OCI-LY1 (cell line): ENCODE data around the gene NKAIN2.

Source experiments
- H2AFZ ChIP-seq: fragments of 200-600 bp; sonication (generic), shearing (Covaris generic); 2 replicates; pipeline ENCODE4 v1.6.0; 2014; ENCODE audit warnings: antibody characterized with exemption, mild to moderate bottlenecking, low read length
- H3F3A ChIP-seq: fragments of 200-600 bp; sonication (generic), shearing (Covaris generic); 2 replicates; pipeline ENCODE4 v1.6.0; 2014; ENCODE audit warnings: mild to moderate bottlenecking, antibody characterized with exemption, low read length, moderate library complexity; ENCODE audit not compliant: insufficient read depth
- H3K27ac ChIP-seq: fragments of 200-600 bp; sonication (generic); 2 replicates; pipeline ENCODE4 v1.5.1; 2014; ENCODE audit warnings: low read length, mixed run types, mild to moderate bottlenecking, low read depth; ENCODE audit not compliant: poor library complexity, severe bottlenecking
- H3K27me3 ChIP-seq: fragments of 200-600 bp; sonication (generic); 2 replicates; pipeline ENCODE4 v1.6.0; 2014; ENCODE audit warnings: antibody characterized with exemption, mild to moderate bottlenecking, low read length, moderate library complexity; ENCODE audit not compliant: insufficient read depth
- H3K36me3 ChIP-seq: fragments of 200-600 bp; sonication (generic); 2 replicates; pipeline ENCODE4 v1.6.1; 2014; ENCODE audit warnings: mild to moderate bottlenecking, antibody characterized with exemption, low read length, moderate library complexity, mixed read lengths; ENCODE audit not compliant: insufficient read depth
- H3K4me1 ChIP-seq: fragments of 200-600 bp; sonication (generic); 2 replicates; pipeline ENCODE4 v1.5.1; 2014; ENCODE audit warnings: mild to moderate bottlenecking, low read length, moderate library complexity; ENCODE audit not compliant: insufficient read depth, severe bottlenecking
- H3K4me2 ChIP-seq: fragments of 200-600 bp; sonication (generic), shearing (Covaris generic); 2 replicates; pipeline ENCODE4 v1.6.1; 2014; ENCODE audit warnings: low read length
- H3K4me3 ChIP-seq: fragments of 200-600 bp; sonication (generic); 2 replicates; pipeline ENCODE4 v1.5.1; 2014; ENCODE audit warnings: low read length, low read depth, mild to moderate bottlenecking, mixed read lengths; ENCODE audit not compliant: poor library complexity, severe bottlenecking
- H3K79me2 ChIP-seq: fragments of 200-600 bp; shearing (Covaris generic); 2 replicates; pipeline ENCODE4 v1.6.1; 2016; ENCODE audit warnings: mixed run types, low read length, mixed read lengths; ENCODE audit not compliant: insufficient read depth
- H3K9ac ChIP-seq: fragments of 200-600 bp; sonication (generic), shearing (Covaris generic); 2 replicates; pipeline ENCODE4 v1.6.1; 2014; ENCODE audit warnings: mild to moderate bottlenecking, low read length, mixed read lengths
- H3K9me2 ChIP-seq: fragments of 200-600 bp; sonication (generic), shearing (Covaris generic); 2 replicates; pipeline ENCODE4 v1.6.1; 2014; ENCODE audit warnings: low read depth, mild to moderate bottlenecking, low read length, mixed read lengths
- H3K9me3 ChIP-seq: fragments of 200-600 bp; shearing (Covaris generic); 2 replicates; pipeline ENCODE4 v1.6.1; 2014; ENCODE audit warnings: low read length, mixed read lengths
- H4K20me1 ChIP-seq: fragments of 200-600 bp; sonication (generic), shearing (Covaris generic); 2 replicates; pipeline ENCODE4 v1.6.0; 2016; ENCODE audit warnings: mild to moderate bottlenecking, low read length; ENCODE audit not compliant: insufficient read depth
- EZH2 ChIP-seq: fragments of 200-600 bp; sonication (generic), shearing (Covaris generic); IDR thresholded peaks from 2 replicates; pipeline ENCODE4 v1.8.0; 2017; ENCODE audit warnings: borderline replicate concordance, mixed run types, mild to moderate bottlenecking, antibody characterized with exemption, low read length, moderate library complexity, mixed read lengths
- TF ChIP-seq, protein P1 (sequence below): fragments of 200-600 bp; sonication (generic), shearing (Covaris generic); IDR thresholded peaks from 2 replicates; pipeline ENCODE4 v1.5.1; 2017; ENCODE audit warnings: mild to moderate bottlenecking, antibody characterized with exemption, low read length, moderate library complexity, mixed read lengths

The NKAIN2 gene

DNA sequence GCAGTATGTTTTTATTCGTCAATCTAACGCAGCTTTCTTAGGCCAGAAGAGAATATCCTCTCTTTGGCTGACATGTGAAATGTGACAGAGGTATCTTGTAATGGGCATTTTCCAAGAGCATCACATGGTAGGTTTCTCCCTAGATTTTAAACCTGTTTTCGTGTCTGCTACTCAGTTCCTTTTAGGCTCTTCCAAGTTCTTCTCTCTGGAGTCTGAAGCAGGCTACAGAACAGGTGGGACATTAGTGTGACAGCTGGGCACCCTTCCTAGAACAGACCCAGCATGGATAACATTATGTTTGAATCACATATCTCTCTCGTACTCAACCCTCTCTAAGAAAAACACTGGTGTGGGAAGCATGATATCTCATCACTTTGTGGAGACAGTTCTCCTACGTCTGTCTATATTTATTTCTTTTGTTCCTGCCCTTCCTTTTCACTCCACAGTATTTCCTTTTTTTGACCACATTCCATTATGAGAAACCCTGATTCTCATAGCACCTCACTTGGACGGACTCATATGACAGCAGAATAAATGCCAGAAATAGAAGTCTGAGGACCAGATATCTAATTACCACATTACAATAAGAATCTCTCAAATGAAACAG lies 263.4 kb downstream of the NKAIN2 start:
- no peaks in the 10 kb centered on the region for H3K9me2 ChIP-seq
- no peaks in the 10 kb centered on the region for H3K36me3 ChIP-seq
- H3K4me1 ChIP-seq = no peaks in the 10 kb centered on the region
- TF ChIP-seq, protein P1, sequence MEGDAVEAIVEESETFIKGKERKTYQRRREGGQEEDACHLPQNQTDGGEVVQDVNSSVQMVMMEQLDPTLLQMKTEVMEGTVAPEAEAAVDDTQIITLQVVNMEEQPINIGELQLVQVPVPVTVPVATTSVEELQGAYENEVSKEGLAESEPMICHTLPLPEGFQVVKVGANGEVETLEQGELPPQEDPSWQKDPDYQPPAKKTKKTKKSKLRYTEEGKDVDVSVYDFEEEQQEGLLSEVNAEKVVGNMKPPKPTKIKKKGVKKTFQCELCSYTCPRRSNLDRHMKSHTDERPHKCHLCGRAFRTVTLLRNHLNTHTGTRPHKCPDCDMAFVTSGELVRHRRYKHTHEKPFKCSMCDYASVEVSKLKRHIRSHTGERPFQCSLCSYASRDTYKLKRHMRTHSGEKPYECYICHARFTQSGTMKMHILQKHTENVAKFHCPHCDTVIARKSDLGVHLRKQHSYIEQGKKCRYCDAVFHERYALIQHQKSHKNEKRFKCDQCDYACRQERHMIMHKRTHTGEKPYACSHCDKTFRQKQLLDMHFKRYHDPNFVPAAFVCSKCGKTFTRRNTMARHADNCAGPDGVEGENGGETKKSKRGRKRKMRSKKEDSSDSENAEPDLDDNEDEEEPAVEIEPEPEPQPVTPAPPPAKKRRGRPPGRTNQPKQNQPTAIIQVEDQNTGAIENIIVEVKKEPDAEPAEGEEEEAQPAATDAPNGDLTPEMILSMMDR = no peak
- no peak for TF ChIP-seq EZH2
- H3K27ac ChIP-seq = no peak overlapping the region
- H3K9me3 ChIP-seq = no peaks in the 10 kb centered on the region
- H3K79me2 ChIP-seq = no peaks in the 10 kb centered on the region
- H3F3A ChIP-seq = no peaks in the 10 kb centered on the region
- H2AFZ ChIP-seq = no peak overlapping the region
- H3K9ac ChIP-seq = no peak overlapping the region
- H4K20me1 ChIP-seq = no peaks in the 10 kb centered on the region
- no peaks in the 10 kb centered on the region for H3K27me3 ChIP-seq
- no peak overlapping the region for H3K4me2 ChIP-seq
- no peak overlapping the region for H3K4me3 ChIP-seq

GRCh38 chr6:124069230-124069950 lies 265.7 kb downstream of the NKAIN2 start:
- Histone ChIP-seq H3K79me2 (no peaks in the 10 kb centered on the region), H4K20me1 (no peaks in the 10 kb centered on the region)
- TF ChIP-seq EZH2 = no peak
- TF ChIP-seq, protein P1 = no peak

GRCh38 chr6:124073021-124073420 lies 269.4 kb downstream of the NKAIN2 start:
- H3F3A ChIP-seq = no peaks in the 10 kb centered on the region
- no peak overlapping the region for H2AFZ ChIP-seq
- H3K9me3 ChIP-seq = no peaks in the 10 kb centered on the region
- no peaks in the 10 kb centered on the region for H3K9me2 ChIP-seq
- H3K4me3 ChIP-seq = no peak overlapping the region
- TF ChIP-seq EZH2 = no peak
- TF ChIP-seq, protein P1 = no peak
- no peaks in the 10 kb centered on the region for H3K79me2 ChIP-seq
- H3K4me1 ChIP-seq = no peaks in the 10 kb centered on the region
- no peak overlapping the region for H3K9ac ChIP-seq
- H3K4me2 ChIP-seq = no peak overlapping the region
- H4K20me1 ChIP-seq = no peaks in the 10 kb centered on the region
- no peaks in the 10 kb centered on the region for H3K36me3 ChIP-seq
- H3K27ac ChIP-seq = no peak overlapping the region
- H3K27me3 ChIP-seq = no peaks in the 10 kb centered on the region

More at GRCh38 chr6:124069230-124069950, 265.7 kb downstream of the NKAIN2 start:
- Histone ChIP-seq H3K4me3 (no peak overlapping the region), H3K9me2 (no peaks in the 10 kb centered on the region), H3K27ac (no peak overlapping the region), H3K9ac (no peak overlapping the region), H3K4me1 (no peaks in the 10 kb centered on the region), H3K4me2 (no peak overlapping the region), H2AFZ (no peak overlapping the region), H3K27me3 (no peaks in the 10 kb centered on the region), H3F3A (no peaks in the 10 kb centered on the region), H3K9me3 (no peaks in the 10 kb centered on the region), H3K36me3 (no peaks in the 10 kb centered on the region)
